Measurements from ENCODE around the gene NDUFAF3.

- no peak for TF ChIP-seq RAD51 (IDR thresholded peaks at IDR 0.05)
- TF ChIP-seq RFX5 (IDR thresholded peaks at IDR 0.05; ENCODE audit: low read depth, low read length) = no peak
- TF ChIP-seq CTCF (IDR thresholded peaks at IDR 0.05 in 2 of 3, conservative IDR thresholded peaks at IDR 0.05 in 1 of 3; ENCODE audit: control insufficient read depth in 2 of 3, extremely low read depth in 1 of 3, insufficient read depth in 1 of 3, low read depth in 3 of 3, low read length in 3 of 3) = no peak
- peak; percentile 30; the same call in 1 of the 2 replicates for TF ChIP-seq POLR2A (IDR thresholded peaks at IDR 0.05; ENCODE audit: low read depth, low read length)
- TF ChIP-seq POLR2AphosphoS5 (IDR thresholded peaks at IDR 0.05; ENCODE audit: low read length) = no peak
- TF ChIP-seq JUND (IDR thresholded peaks at IDR 0.05; ENCODE audit: low read depth, low read length) = no peak
- TF ChIP-seq RCOR1 (conservative IDR thresholded peaks at IDR 0.05; ENCODE audit: low read depth, low read length) = no peak
- no peak for TF ChIP-seq CREM (IDR thresholded peaks at IDR 0.05; ENCODE audit: low read depth)
Observed at GRCh38 chr3:48997102-48997635, 24.8 kb upstream of the NDUFAF3 start.

Data from GM12878 (cell line).